Measurements from ENCODE around the gene CLDN14.

The CLDN14 gene

DNA sequence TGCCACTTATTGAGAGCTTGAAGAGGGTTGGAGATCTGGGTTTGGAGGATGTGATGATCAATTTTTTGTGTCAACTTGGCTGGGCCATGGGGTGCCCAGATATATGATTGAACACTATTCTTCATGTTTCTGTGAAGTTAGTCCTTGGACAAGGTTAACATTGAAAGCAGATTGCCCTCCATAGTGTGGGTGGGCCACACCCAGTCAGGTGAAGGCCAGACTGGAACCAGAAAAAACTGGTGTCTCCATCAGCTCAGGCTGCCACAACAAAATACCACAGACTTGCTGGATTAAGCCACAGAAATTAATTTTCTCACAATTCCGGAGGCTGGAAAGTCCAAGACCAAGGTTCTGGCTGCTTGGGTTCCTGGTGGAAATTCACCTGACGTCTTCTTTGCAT is 7.5 kb downstream of the CLDN14 start:
- H2AFZ ChIP-seq, result no peak overlapping the region
- TF ChIP-seq, protein P1, sequence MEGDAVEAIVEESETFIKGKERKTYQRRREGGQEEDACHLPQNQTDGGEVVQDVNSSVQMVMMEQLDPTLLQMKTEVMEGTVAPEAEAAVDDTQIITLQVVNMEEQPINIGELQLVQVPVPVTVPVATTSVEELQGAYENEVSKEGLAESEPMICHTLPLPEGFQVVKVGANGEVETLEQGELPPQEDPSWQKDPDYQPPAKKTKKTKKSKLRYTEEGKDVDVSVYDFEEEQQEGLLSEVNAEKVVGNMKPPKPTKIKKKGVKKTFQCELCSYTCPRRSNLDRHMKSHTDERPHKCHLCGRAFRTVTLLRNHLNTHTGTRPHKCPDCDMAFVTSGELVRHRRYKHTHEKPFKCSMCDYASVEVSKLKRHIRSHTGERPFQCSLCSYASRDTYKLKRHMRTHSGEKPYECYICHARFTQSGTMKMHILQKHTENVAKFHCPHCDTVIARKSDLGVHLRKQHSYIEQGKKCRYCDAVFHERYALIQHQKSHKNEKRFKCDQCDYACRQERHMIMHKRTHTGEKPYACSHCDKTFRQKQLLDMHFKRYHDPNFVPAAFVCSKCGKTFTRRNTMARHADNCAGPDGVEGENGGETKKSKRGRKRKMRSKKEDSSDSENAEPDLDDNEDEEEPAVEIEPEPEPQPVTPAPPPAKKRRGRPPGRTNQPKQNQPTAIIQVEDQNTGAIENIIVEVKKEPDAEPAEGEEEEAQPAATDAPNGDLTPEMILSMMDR (IDR thresholded peaks at IDR 0.05), result no peak
- no peaks in the 10 kb centered on the region for H3K9me3 ChIP-seq (ENCODE audit: control insufficient read depth, low read length)
- H3K4me3 ChIP-seq (ENCODE audit: low read depth, low read length), result no peak overlapping the region
- H3K27me3 ChIP-seq (ENCODE audit: control insufficient read depth, insufficient read depth, low read length), result no peaks in the 10 kb centered on the region
- no peak overlapping the region for H3K27ac ChIP-seq
- H3K79me2 ChIP-seq, result no peaks in the 10 kb centered on the region
- H3K4me2 ChIP-seq (ENCODE audit: low read length), result no peak overlapping the region
- H3K9ac ChIP-seq, result no peak overlapping the region
- no peaks in the 10 kb centered on the region for H3K4me1 ChIP-seq
- no peaks in the 10 kb centered on the region for H3K36me3 ChIP-seq (ENCODE audit: control insufficient read depth, insufficient read depth, low read length)

DNA sequence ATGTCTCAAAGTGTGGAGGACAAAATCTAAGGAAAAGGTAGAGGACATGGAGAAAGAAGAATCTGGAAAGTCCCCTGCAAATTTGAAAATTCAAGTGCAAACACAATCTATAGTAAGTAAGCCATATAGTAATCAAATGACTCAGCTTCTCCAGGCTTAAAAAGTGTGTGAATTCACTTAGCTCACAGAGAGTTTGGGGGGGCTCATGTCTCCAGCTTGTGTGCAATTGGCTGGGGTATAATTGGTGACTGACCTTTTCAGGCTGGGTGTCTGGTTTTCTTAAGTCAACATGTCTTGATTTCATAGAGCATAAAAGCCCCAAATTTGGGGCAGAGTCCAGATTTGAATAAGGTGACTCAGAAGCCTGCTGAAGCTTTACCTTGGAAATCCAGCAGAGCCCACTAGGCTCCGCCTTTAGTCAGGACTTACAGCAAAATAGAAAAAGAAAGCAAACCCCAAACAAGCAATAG is 8.6 kb downstream of the CLDN14 start:
- Histone ChIP-seq H3K9me3 (ENCODE audit: control insufficient read depth, low read length) (no peaks in the 10 kb centered on the region), H3K4me1 (no peaks in the 10 kb centered on the region), H3K36me3 (ENCODE audit: control insufficient read depth, insufficient read depth, low read length) (no peaks in the 10 kb centered on the region), H2AFZ (no peak overlapping the region), H3K4me3 (ENCODE audit: low read depth, low read length) (no peak overlapping the region), H3K4me2 (ENCODE audit: low read length) (no peak overlapping the region), H3K27ac (no peak overlapping the region), H3K9ac (no peak overlapping the region), H3K79me2 (no peaks in the 10 kb centered on the region), H3K27me3 (ENCODE audit: control insufficient read depth, insufficient read depth, low read length) (no peaks in the 10 kb centered on the region)
- TF ChIP-seq, protein P1 (IDR thresholded peaks at IDR 0.05), result no peak

DNA sequence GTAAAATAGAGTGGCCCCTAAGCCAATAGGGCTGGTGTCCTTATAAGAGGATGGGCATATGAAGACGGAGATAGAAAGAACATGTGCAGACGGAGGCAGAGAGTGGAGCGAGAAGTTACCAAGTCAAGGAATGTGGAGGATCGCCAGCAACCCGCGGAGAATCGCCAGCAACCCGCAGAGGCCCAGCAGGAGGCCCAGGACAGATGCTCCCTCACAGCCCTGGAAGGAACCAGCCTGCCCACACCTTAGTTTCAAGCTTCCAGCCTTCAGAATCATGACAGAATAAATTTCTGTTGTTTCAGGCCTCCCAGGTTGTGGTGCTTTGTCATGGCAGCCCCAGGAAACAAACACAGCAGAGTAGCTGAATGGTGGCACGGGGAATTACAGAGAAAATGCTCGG is 9.6 kb downstream of the CLDN14 start:
- H3K9ac ChIP-seq, result no peak overlapping the region
- no peaks in the 10 kb centered on the region for H3K9me3 ChIP-seq (ENCODE audit: control insufficient read depth, low read length)
- H3K4me3 ChIP-seq (ENCODE audit: low read depth, low read length), result no peak overlapping the region
- H3K79me2 ChIP-seq, result no peaks in the 10 kb centered on the region
- H3K36me3 ChIP-seq (ENCODE audit: control insufficient read depth, insufficient read depth, low read length), result no peaks in the 10 kb centered on the region
- H3K4me1 ChIP-seq, result no peaks in the 10 kb centered on the region
- no peak overlapping the region for H3K27ac ChIP-seq
- no peaks in the 10 kb centered on the region for H3K27me3 ChIP-seq (ENCODE audit: control insufficient read depth, insufficient read depth, low read length)
- no peak overlapping the region for H3K4me2 ChIP-seq (ENCODE audit: low read length)
- no peak overlapping the region for H2AFZ ChIP-seq
- TF ChIP-seq, protein P1 (IDR thresholded peaks at IDR 0.05), result no peak

DNA sequence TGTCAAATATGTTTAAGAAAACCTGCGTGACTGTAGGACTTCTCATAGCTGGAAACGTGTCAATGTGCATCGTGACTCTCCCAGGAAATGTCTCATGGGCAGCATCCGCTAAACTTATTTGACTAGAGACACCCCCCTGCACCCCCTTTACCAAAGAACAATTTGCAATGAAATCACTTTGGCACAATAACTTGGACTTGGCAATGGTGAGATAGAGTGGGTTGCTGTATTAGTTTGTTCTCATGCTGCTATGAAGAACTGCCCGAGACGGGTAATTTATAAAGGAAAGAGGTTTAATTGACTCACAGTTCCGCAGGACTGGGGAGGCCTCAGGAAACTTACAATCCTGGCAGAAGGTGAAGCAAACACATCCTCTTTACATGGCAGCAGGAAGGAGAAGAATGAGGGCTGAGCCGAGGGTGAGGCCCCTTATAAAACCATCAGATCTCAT is 13.8 kb downstream of the CLDN14 start:
- Histone ChIP-seq H3K9ac (no peak overlapping the region), H3K4me2 (ENCODE audit: low read length) (no peak overlapping the region), H3K36me3 (ENCODE audit: control insufficient read depth, insufficient read depth, low read length) (no peaks in the 10 kb centered on the region), H3K4me1 (no peaks in the 10 kb centered on the region), H3K27me3 (ENCODE audit: control insufficient read depth, insufficient read depth, low read length) (no peaks in the 10 kb centered on the region), H3K4me3 (ENCODE audit: low read depth, low read length) (no peak overlapping the region), H3K9me3 (ENCODE audit: control insufficient read depth, low read length) (no peaks in the 10 kb centered on the region), H2AFZ (no peak overlapping the region), H3K79me2 (no peaks in the 10 kb centered on the region), H3K27ac (no peak overlapping the region)
- TF ChIP-seq, protein P1 (IDR thresholded peaks at IDR 0.05), result no peak

DNA sequence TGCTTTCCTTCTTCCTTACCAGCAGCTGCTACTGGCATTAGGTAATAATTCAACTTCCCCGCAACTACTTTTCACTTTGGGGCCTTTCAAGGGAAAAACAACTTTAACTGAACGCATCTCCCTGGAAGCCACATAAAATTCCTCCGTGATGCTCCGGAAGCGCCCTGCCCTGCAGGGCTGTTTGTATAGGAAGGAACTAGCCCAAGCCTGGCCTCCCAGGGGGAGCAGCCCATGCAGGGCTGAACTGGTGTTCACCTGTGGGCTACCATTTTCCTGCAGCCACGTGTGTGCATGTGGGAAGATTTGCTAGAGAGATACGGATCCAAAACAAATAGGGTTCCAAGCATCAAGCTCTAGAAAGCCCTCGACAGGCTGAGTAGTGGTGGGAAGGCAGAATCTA is 14.4 kb downstream of the CLDN14 start:
- Histone ChIP-seq H3K27me3 (ENCODE audit: control insufficient read depth, insufficient read depth, low read length) (no peaks in the 10 kb centered on the region), H3K4me2 (ENCODE audit: low read length) (no peak overlapping the region), H3K27ac (no peak overlapping the region), H3K4me1 (no peaks in the 10 kb centered on the region), H2AFZ (no peak overlapping the region), H3K4me3 (ENCODE audit: low read depth, low read length) (no peak overlapping the region), H3K36me3 (ENCODE audit: control insufficient read depth, insufficient read depth, low read length) (no peaks in the 10 kb centered on the region), H3K79me2 (no peaks in the 10 kb centered on the region), H3K9me3 (ENCODE audit: control insufficient read depth, low read length) (no peaks in the 10 kb centered on the region), H3K9ac (no peak overlapping the region)
- TF ChIP-seq, protein P1 (IDR thresholded peaks at IDR 0.05), result no peak
